HepG2 (cell line): ENCODE results near the gene TXNDC11. TPM values are rescaled to one million over a fixed set of nuclear protein-coding genes. Genes with fewer than 3 reads are reported as not detected.

Source experiments
- ATAC-seq: fragments of 200-7000 bp; cut with Tn5 transposase; 3 replicates; pipeline ENCODE4 v1.9.1; 2020; ENCODE audit warnings: mild to moderate bottlenecking, moderate library complexity
- BruUV-seq: library from RNA; stranded (reverse); fragments of 400-500 nt; replicated peaks from 2 replicates; lab custom pipeline; 2021; lab: Mats Ljungman, UMichigan
- CTCF ChIA-PET: fragments of 300-600 bp; formaldehyde crosslinking; extraction: SDS; loops from one replicate; lab custom pipeline; 2021; ENCODE audit warnings: low total read pairs, inconsistent platforms, low intra/inter-chr PET ratio; lab: Yijun Ruan, JAX
- POLR2A ChIA-PET: fragments of 350-600 bp; sonication (Branson Sonifier 250); formaldehyde crosslinking; loops from one replicate; lab custom pipeline; 2020; ENCODE audit warnings: antibody characterized with exemption, inconsistent platforms; lab: Yijun Ruan, JAX
- DNase-seq: peaks from one replicate; pipeline ENCODE4 v3.0.0-alpha.2; 2015; ENCODE audit warnings: low spot score
- FAIRE-seq: peaks from 3 replicates; lab custom pipeline; 2011; peaks lifted over from hg19 to GRCh38; lab: Jason Lieb, UNC
- H2AFZ ChIP-seq: one replicate; pipeline ENCODE4 v1.6.1; 2011; ENCODE audit warnings: low read length, inconsistent platforms
- H3K27ac ChIP-seq: fragments of 300-600 bp; 3 replicates; pipeline ENCODE4 v1.8.0; 2011; ENCODE audit warnings: mixed run types, mild to moderate bottlenecking, mixed read lengths, low read length, inconsistent platforms; ENCODE audit not compliant: insufficient read depth; ENCODE audit errors: extremely low read length
- H3K27me3 ChIP-seq, 2 experiments: fragments of 200-600 bp in 1 of 2; 2 replicates in 1 of 2; 3 replicates in 1 of 2; pipeline versions ENCODE4 v1.6.0 to v1.8.0; 2011; ENCODE audit warnings: low read length in 2 of 2, mild to moderate bottlenecking in 2 of 2, moderate library complexity in 2 of 2, inconsistent platforms in 1 of 2; ENCODE audit not compliant: insufficient read depth in 2 of 2, control insufficient read depth in 1 of 2
- H3K36me3 ChIP-seq, 2 experiments: fragments of 200-600 bp in 1 of 2; replicated peaks in 1 of 2; 2 replicates in 1 of 2; 3 replicates in 1 of 2; pipeline versions ENCODE4 v1.5.1 to v1.8.0; 2011; ENCODE audit warnings: low read length in 2 of 2, inconsistent platforms in 1 of 2; ENCODE audit not compliant: insufficient read depth in 2 of 2, control insufficient read depth in 1 of 2
- H3K4me1 ChIP-seq: 2 replicates; pipeline ENCODE4 v1.5.1; 2012; ENCODE audit warnings: low read length, inconsistent platforms; ENCODE audit not compliant: insufficient read depth
- H3K4me2 ChIP-seq: 2 replicates; pipeline ENCODE4 v1.6.0; 2011; ENCODE audit warnings: low read depth, low read length, inconsistent platforms
- H3K4me3 ChIP-seq, 3 experiments: fragments of 200-600 bp in 1 of 3; sonication (generic), shearing (Covaris generic) in 1 of 3; replicated peaks in 1 of 3; 2 replicates each; pipeline ENCODE4 v1.5.1; 2011 to 2016; ENCODE audit warnings: low read length in 3 of 3, inconsistent platforms in 2 of 3, low read depth in 2 of 3, mild to moderate bottlenecking in 2 of 3, control low read depth in 1 of 3, mixed read lengths in 1 of 3; ENCODE audit not compliant: insufficient read depth in 1 of 3
- H3K79me2 ChIP-seq: one replicate; pipeline ENCODE4 v1.6.1; 2011; ENCODE audit warnings: low read length, inconsistent platforms; ENCODE audit not compliant: insufficient read depth
- H3K9ac ChIP-seq: 2 replicates; pipeline ENCODE4 v1.6.0; 2011; ENCODE audit warnings: mild to moderate bottlenecking, low read depth, low read length, inconsistent platforms; ENCODE audit not compliant: insufficient read depth
- H3K9me3 ChIP-seq: 2 replicates; pipeline ENCODE4 v1.5.1; 2012; ENCODE audit warnings: mild to moderate bottlenecking, low read length
- H4K20me1 ChIP-seq: 2 replicates; pipeline ENCODE4 v1.6.0; 2011; ENCODE audit warnings: inconsistent platforms, mild to moderate bottlenecking, low read length, moderate library complexity; ENCODE audit not compliant: insufficient read depth
- ARNT2 ChIP-seq: sonication (generic); formaldehyde crosslinking; IDR thresholded peaks from 2 replicates; pipeline ENCODE4 v1.8.0; 2022; ENCODE audit warnings: mild to moderate bottlenecking, low read depth, missing genetic modification reagents, moderate library complexity
- ARNTL ChIP-seq: sonication (generic); formaldehyde crosslinking; IDR thresholded peaks from 2 replicates; pipeline ENCODE4 v1.4.0; 2020; ENCODE audit warnings: mild to moderate bottlenecking, missing genetic modification reagents
- CCDC6 ChIP-seq: sonication (generic); formaldehyde crosslinking; IDR thresholded peaks from 2 replicates; pipeline ENCODE4 v1.8.1; 2022; ENCODE audit warnings: mild to moderate bottlenecking, missing genetic modification reagents, moderate library complexity
- CHCHD3 ChIP-seq: sonication (generic); formaldehyde crosslinking; IDR thresholded peaks from 2 replicates; pipeline ENCODE4 v1.8.0; 2022; ENCODE audit warnings: mild to moderate bottlenecking, missing genetic modification reagents, moderate library complexity
- ETV5 ChIP-seq: IDR thresholded peaks from 2 replicates; pipeline ENCODE4 v1.6.1; 2018; ENCODE audit warnings: missing biosample characterization, missing genetic modification reagents, inconsistent platforms, borderline replicate concordance
- HOXA9 ChIP-seq: sonication (generic); formaldehyde crosslinking; IDR thresholded peaks from 2 replicates; pipeline ENCODE4 v1.8.1; 2022; ENCODE audit warnings: missing genetic modification reagents, mild to moderate bottlenecking, moderate library complexity, borderline replicate concordance
- SMC3 ChIP-seq: IDR thresholded peaks from 2 replicates; pipeline ENCODE4 v1.6.1; 2011; ENCODE audit warnings: low read length, improper control_type of control experiment
- TBL1XR1 ChIP-seq: fragments of 150-350 bp; IDR thresholded peaks from 2 replicates; pipeline ENCODE4 v1.6.1; 2014; ENCODE audit warnings: borderline replicate concordance, low read length; ENCODE audit not compliant: partially characterized antibody
- YEATS2 ChIP-seq: sonication (generic); formaldehyde crosslinking; IDR thresholded peaks from 2 replicates; pipeline ENCODE4 v1.4.0; 2020; ENCODE audit warnings: missing genetic modification reagents, borderline replicate concordance
- ZNF230 ChIP-seq: sonication (generic); formaldehyde crosslinking; IDR thresholded peaks from 2 replicates; pipeline ENCODE4 v1.4.0; 2020; ENCODE audit warnings: mild to moderate bottlenecking, missing genetic modification reagents
- ZNF383 ChIP-seq: sonication (generic); formaldehyde crosslinking; IDR thresholded peaks from 2 replicates; pipeline ENCODE4 v1.4.0; 2020; ENCODE audit warnings: missing genetic modification reagents, mild to moderate bottlenecking, borderline replicate concordance
- WGBS: methylation state at CpG from one replicate; pipeline ENCODE4 v1.1.6; 2017; ENCODE audit warnings: low lambda C conversion rate; 5-methylcytosine and 5-hydroxymethylcytosine counted together
- in situ Hi-C: cut with HindIII; loops from 2 replicates; pipeline ENCODE4 v1.10.0; 2017; ENCODE audit warnings: low pct_unique_long_range_greater_than_20kb; ENCODE audit not compliant: extremely low pct_ligation_motif_present
- intact Hi-C: fragments of 100-400 bp; cut with micrococcal nuclease; formaldehyde crosslinking; loops from one replicate; pipeline ENCODE4 v1.10.0; 2022; ENCODE audit not compliant: unreplicated experiment
- polyA plus RNA-seq, 8 experiments: library from polyadenylated mRNA; depleted of rRNA in 3 of 8; stranded (reverse) in 7 of 8; unstranded in 1 of 8; fragments of >200 nt; fragmentation: Illumina TruSeq in 4 of 8; extraction: Trizol in 4 of 8; gene quantifications; 2 replicates each; pipeline versions ENCODE4 v1.2.1 to v1.2.3, GENCODE V29; 2011 to 2016; ENCODE audit warnings: low read depth in 4 of 8, missing spikeins in 1 of 8, mixed read lengths in 1 of 8; ENCODE audit not compliant: insufficient read depth in 1 of 8
- total RNA-seq, 5 experiments: library from RNA; depleted of rRNA; stranded (reverse); fragments of >200 nt; fragmentation: Illumina TruSeq; extraction: Trizol; gene quantifications; 2 replicates each; pipeline ENCODE4 v1.2.3, GENCODE V29; 2016; ENCODE audit warnings: low read depth in 1 of 5
- TF ChIP-seq, protein P1 (sequence below): sonication (generic); formaldehyde crosslinking; IDR thresholded peaks from 2 replicates; pipeline ENCODE4 v1.4.0; 2020; ENCODE audit warnings: mild to moderate bottlenecking, missing genetic modification reagents, borderline replicate concordance
- TF ChIP-seq, protein P2 (sequence below): sonication (generic); formaldehyde crosslinking; IDR thresholded peaks from 2 replicates; pipeline ENCODE4 v1.5.1; 2020; ENCODE audit warnings: mild to moderate bottlenecking, missing genetic modification reagents, borderline replicate concordance

Gene TXNDC11
- total and polyA plus RNA-seq, 2 of the 13 experiments (the other 11 are each of a cell fraction or from before 2014, with no cell fraction given): 74.9 to 123 TPM

DNA sequence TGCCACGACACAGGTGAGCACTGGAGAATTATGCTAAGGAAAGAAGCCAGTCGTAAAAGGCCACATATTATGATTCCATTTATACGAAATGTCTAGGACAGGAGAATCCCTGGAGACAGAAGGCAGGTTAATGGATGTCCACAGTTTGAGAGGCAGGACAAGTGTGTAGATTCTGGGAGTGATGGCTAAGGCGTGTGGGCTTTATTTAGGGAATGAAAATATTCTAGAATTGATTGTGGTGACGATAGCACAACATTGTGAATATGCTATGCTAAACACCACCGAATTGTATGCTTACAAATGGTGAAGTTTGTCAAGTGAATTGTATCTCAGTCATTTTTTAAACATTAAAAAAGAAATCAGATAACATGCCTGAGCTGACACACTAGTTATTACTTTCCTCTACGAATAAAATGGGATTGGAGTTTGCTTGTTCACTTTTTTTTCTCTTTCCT, 5.3 kb upstream of the TXNDC11 start:
- 23% methylated on average over 7 of the region's 7 CpGs for WGBS
- H2AFZ ChIP-seq: no peak overlapping the region
- FAIRE-seq: no peak
- H3K9ac ChIP-seq: peak overlapping the region; percentile 52
- peak overlapping the region; percentile 82 for H3K4me2 ChIP-seq
- H3K4me1 ChIP-seq: peaks cover 69% of the 10 kb centered on the region
- no peaks in the 10 kb centered on the region for H3K27me3 ChIP-seq
- TSS peak; percentile 38 for BruUV-seq
- intact Hi-C loops: loop anchor here (10.0 kb wide), 1 partner anchor 167 kb away; the partner anchor contains the start of gene GSPT1
- H3K36me3 ChIP-seq: peaks cover 7 to 28% of the 10 kb centered on the region in 2 experiments
- H3K79me2 ChIP-seq: no peaks in the 10 kb centered on the region
- H3K27ac ChIP-seq: peak overlapping the region; percentile 83
- no peaks in the 10 kb centered on the region for H4K20me1 ChIP-seq
- CTCF ChIA-PET: no interaction called here
- POLR2A ChIA-PET: interaction anchor here (1.0 to 5.4 kb wide), 14 partner anchors 8 to 320 kb away, joined by 3 to 67 read pairs (median 4); partner anchors contain the start of gene ZC3H7A
- ATAC-seq: no peak
- in situ Hi-C loops: no loop called here
- no peak for DNase-seq
- H3K9me3 ChIP-seq: no peaks in the 10 kb centered on the region
- H3K4me3 ChIP-seq: peak overlapping the region; percentile 38 to 57 (median 45)
- TF ChIP-seq ARNT2 (CRISPR knock-in tag) (peak; percentile 3; the same call in 1 of the 2 replicates), TBL1XR1 (no peak), ETV5 (CRISPR knock-in tag) (0 out of 2 replicates have a peak, but pooled peaks have one; percentile 6), SMC3 (no peak), HOXA9 (0 out of 2 replicates have a peak, but pooled peaks have one; percentile 4), ZNF230 (CRISPR knock-in tag) (peak; percentile 55; the same call in 1 of the 2 replicates), ARNTL (CRISPR knock-in tag) (0 out of 2 replicates have a peak, but pooled peaks have one; percentile 19), YEATS2 (CRISPR knock-in tag) (0 out of 2 replicates have a peak, but pooled peaks have one; percentile 4), CHCHD3 (0 out of 2 replicates have a peak, but pooled peaks have one; percentile 24), ZNF383 (no peak), CCDC6 (CRISPR knock-in tag) (peak; percentile 41; the same call in 1 of the 2 replicates)
- TF ChIP-seq, protein P1, sequence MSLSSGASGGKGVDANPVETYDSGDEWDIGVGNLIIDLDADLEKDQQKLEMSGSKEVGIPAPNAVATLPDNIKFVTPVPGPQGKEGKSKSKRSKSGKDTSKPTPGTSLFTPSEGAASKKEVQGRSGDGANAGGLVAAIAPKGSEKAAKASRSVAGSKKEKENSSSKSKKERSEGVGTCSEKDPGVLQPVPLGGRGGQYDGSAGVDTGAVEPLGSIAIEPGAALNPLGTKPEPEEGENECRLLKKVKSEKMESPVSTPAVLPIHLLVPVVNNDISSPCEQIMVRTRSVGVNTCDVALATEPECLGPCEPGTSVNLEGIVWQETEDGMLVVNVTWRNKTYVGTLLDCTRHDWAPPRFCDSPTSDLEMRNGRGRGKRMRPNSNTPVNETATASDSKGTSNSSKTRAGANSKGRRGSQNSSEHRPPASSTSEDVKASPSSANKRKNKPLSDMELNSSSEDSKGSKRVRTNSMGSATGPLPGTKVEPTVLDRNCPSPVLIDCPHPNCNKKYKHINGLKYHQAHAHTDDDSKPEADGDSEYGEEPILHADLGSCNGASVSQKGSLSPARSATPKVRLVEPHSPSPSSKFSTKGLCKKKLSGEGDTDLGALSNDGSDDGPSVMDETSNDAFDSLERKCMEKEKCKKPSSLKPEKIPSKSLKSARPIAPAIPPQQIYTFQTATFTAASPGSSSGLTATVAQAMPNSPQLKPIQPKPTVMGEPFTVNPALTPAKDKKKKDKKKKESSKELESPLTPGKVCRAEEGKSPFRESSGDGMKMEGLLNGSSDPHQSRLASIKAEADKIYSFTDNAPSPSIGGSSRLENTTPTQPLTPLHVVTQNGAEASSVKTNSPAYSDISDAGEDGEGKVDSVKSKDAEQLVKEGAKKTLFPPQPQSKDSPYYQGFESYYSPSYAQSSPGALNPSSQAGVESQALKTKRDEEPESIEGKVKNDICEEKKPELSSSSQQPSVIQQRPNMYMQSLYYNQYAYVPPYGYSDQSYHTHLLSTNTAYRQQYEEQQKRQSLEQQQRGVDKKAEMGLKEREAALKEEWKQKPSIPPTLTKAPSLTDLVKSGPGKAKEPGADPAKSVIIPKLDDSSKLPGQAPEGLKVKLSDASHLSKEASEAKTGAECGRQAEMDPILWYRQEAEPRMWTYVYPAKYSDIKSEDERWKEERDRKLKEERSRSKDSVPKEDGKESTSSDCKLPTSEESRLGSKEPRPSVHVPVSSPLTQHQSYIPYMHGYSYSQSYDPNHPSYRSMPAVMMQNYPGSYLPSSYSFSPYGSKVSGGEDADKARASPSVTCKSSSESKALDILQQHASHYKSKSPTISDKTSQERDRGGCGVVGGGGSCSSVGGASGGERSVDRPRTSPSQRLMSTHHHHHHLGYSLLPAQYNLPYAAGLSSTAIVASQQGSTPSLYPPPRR (CRISPR knock-in tag): peak; percentile 9; the same call in 1 of the 2 replicates
- TF ChIP-seq, protein P2, sequence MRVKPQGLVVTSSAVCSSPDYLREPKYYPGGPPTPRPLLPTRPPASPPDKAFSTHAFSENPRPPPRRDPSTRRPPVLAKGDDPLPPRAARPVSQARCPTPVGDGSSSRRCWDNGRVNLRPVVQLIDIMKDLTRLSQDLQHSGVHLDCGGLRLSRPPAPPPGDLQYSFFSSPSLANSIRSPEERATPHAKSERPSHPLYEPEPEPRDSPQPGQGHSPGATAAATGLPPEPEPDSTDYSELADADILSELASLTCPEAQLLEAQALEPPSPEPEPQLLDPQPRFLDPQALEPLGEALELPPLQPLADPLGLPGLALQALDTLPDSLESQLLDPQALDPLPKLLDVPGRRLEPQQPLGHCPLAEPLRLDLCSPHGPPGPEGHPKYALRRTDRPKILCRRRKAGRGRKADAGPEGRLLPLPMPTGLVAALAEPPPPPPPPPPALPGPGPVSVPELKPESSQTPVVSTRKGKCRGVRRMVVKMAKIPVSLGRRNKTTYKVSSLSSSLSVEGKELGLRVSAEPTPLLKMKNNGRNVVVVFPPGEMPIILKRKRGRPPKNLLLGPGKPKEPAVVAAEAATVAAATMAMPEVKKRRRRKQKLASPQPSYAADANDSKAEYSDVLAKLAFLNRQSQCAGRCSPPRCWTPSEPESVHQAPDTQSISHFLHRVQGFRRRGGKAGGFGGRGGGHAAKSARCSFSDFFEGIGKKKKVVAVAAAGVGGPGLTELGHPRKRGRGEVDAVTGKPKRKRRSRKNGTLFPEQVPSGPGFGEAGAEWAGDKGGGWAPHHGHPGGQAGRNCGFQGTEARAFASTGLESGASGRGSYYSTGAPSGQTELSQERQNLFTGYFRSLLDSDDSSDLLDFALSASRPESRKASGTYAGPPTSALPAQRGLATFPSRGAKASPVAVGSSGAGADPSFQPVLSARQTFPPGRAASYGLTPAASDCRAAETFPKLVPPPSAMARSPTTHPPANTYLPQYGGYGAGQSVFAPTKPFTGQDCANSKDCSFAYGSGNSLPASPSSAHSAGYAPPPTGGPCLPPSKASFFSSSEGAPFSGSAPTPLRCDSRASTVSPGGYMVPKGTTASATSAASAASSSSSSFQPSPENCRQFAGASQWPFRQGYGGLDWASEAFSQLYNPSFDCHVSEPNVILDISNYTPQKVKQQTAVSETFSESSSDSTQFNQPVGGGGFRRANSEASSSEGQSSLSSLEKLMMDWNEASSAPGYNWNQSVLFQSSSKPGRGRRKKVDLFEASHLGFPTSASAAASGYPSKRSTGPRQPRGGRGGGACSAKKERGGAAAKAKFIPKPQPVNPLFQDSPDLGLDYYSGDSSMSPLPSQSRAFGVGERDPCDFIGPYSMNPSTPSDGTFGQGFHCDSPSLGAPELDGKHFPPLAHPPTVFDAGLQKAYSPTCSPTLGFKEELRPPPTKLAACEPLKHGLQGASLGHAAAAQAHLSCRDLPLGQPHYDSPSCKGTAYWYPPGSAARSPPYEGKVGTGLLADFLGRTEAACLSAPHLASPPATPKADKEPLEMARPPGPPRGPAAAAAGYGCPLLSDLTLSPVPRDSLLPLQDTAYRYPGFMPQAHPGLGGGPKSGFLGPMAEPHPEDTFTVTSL: no peak
